Thyroid gland (tissue), 4 donors: ENCODE results near the gene TRAP1. TPM values are rescaled to one million over a fixed set of nuclear protein-coding genes. Genes with fewer than 3 reads are reported as not detected.

Experiments used
- DNase-seq, 2 donors: peaks; one replicate each; pipeline ENCODE4 v3.0.0-alpha.2; 2019
- H3K27ac ChIP-seq, 3 donors: fragments of 200-600 bp; sonication (generic); 1 replicate in 2 of 3; 2 replicates in 1 of 3; pipeline ENCODE4 v1.5.1; 2016 to 2019; ENCODE audit warnings: mild to moderate bottlenecking in 1 of 3, moderate library complexity in 1 of 3
- H3K27me3 ChIP-seq: fragments of 200-600 bp; sonication (generic); one replicate; pipeline ENCODE4 v1.5.1; 2019
- H3K36me3 ChIP-seq, 2 donors: fragments of 200-600 bp; sonication (generic); one replicate each; pipeline ENCODE4 v1.5.1; 2016 to 2019
- H3K4me1 ChIP-seq, 2 donors: fragments of 200-600 bp; sonication (generic); one replicate each; pipeline ENCODE4 v1.5.1; 2017 to 2019
- H3K4me3 ChIP-seq, 3 donors: fragments of 200-600 bp; sonication (generic); replicated peaks in 1 of 3; 1 replicate in 2 of 3; 2 replicates in 1 of 3; pipeline ENCODE4 v1.5.1; 2016; ENCODE audit warnings: mild to moderate bottlenecking in 1 of 3
- H3K9me3 ChIP-seq: fragments of 200-600 bp; sonication (generic); one replicate; pipeline ENCODE4 v1.5.1; 2017
- CTCF ChIP-seq, 6 experiments: fragments of 200-600 bp in 3 of 6; fragments of 450-650 bp in 3 of 6; sonication (generic) in 3 of 6; IDR thresholded peaks; one replicate each; pipeline ENCODE4 v1.5.1; 2016 to 2019; ENCODE audit warnings: antibody characterized with exemption in 6 of 6, mild to moderate bottlenecking in 2 of 6, inconsistent platforms in 1 of 6, moderate library complexity in 1 of 6
- POLR2A ChIP-seq, 2 donors: fragments of 450-650 bp; IDR thresholded peaks; one replicate each; pipeline ENCODE4 v1.6.1; 2017; ENCODE audit warnings: antibody characterized with exemption in 2 of 2, mild to moderate bottlenecking in 2 of 2, moderate library complexity in 1 of 2
- WGBS, 2 donors: methylation state at CpG; one replicate each; pipeline ENCODE4 v1.1.5; 2017; 5-methylcytosine and 5-hydroxymethylcytosine counted together
- intact Hi-C: fragments of 100-400 bp; cut with DNase I; formaldehyde crosslinking; loops from one replicate; pipeline ENCODE4 v1.15.1; 2023
- total RNA-seq, 4 donors: library from RNA; depleted of rRNA; stranded (reverse); fragments of >200 nt; gene quantifications; one replicate each; pipeline ENCODE4 v1.2.3, GENCODE V29; 2016

TRAP1 gene
- total RNA-seq, 4 donors from 2014 or later: 37.3 to 58.3 (median 53.9) TPM

- intact Hi-C loops: no loop called here
- Histone ChIP-seq H3K27ac (no peak overlapping the region), H3K9me3 (no peaks in the 10 kb centered on the region), H3K4me3 (no peak overlapping the region), H3K4me1 (no peaks in the 10 kb centered on the region), H3K36me3 (peaks cover 80 to 93% of the 10 kb centered on the region in 2 donors), H3K27me3 (no peaks in the 10 kb centered on the region)
- TF ChIP-seq POLR2A (IDR thresholded peaks at IDR 0.05) (no peak), CTCF (IDR thresholded peaks at IDR 0.05) (no peak)
- 96 to 97% methylated on average over 8 of the region's 8 CpGs for WGBS, 2 donors
- DNase-seq: no peak
Observed at GRCh38 chr16:3738541-3738940, 21.2 kb upstream of the TRAP1 start.

- peaks cover 76 to 93% of the 10 kb centered on the region in 2 donors for H3K36me3 ChIP-seq
- WGBS, 2 donors: 92 to 97% methylated on average over 5 of the region's 5 CpGs
- no peaks in the 10 kb centered on the region for H3K4me1 ChIP-seq
Observed at GRCh38 chr16:3738128-3738527, 20.8 kb upstream of the TRAP1 start.

GRCh38 chr16:3737181-3737580 lies 19.9 kb upstream of the TRAP1 start:
- no peak for DNase-seq
- no peaks in the 10 kb centered on the region for H3K4me1 ChIP-seq
- intact Hi-C loops: no loop called here
- no peaks in the 10 kb centered on the region for H3K27me3 ChIP-seq
- peaks cover 74 to 85% of the 10 kb centered on the region in 2 donors for H3K36me3 ChIP-seq
- TF ChIP-seq POLR2A (IDR thresholded peaks at IDR 0.05) (no peak), CTCF (IDR thresholded peaks at IDR 0.05) (no peak)
- 89 to 90% methylated on average over 8 of the region's 8 CpGs for whole genome bisulfite sequencing, 2 donors
- H3K4me3 ChIP-seq: no peak overlapping the region
- H3K27ac ChIP-seq: no peak overlapping the region
- no peaks in the 10 kb centered on the region for H3K9me3 ChIP-seq

More at GRCh38 chr16:3738128-3738527, 20.8 kb upstream of the TRAP1 start:
- Histone ChIP-seq H3K27ac (no peak overlapping the region), H3K9me3 (no peaks in the 10 kb centered on the region), H3K4me3 (no peak overlapping the region), H3K27me3 (no peaks in the 10 kb centered on the region)
- TF ChIP-seq POLR2A (IDR thresholded peaks at IDR 0.05): no peak
- TF ChIP-seq CTCF (IDR thresholded peaks at IDR 0.05): no peak
- DNase-seq: no peak
- intact Hi-C loops: no loop called here

GRCh38 chr16:3736116-3736515 lies 18.8 kb upstream of the TRAP1 start:
- Histone ChIP-seq H3K36me3 (peaks cover 82 to 86% of the 10 kb centered on the region in 2 donors), H3K9me3 (no peaks in the 10 kb centered on the region), H3K27ac (no peak overlapping the region), H3K4me3 (no peak overlapping the region), H3K27me3 (no peaks in the 10 kb centered on the region), H3K4me1 (no peaks in the 10 kb centered on the region)
- WGBS, 2 donors: 93 to 94% methylated on average over 5 to 6 of the region's 6 CpGs
- TF ChIP-seq CTCF (IDR thresholded peaks at IDR 0.05) (no peak), POLR2A (IDR thresholded peaks at IDR 0.05) (no peak)
- intact Hi-C loops: no loop called here
- DNase-seq: no peak

GRCh38 chr16:3735541-3735940 lies 18.2 kb upstream of the TRAP1 start:
- Histone ChIP-seq H3K27ac (no peak overlapping the region), H3K4me1 (no peaks in the 10 kb centered on the region), H3K4me3 (no peak overlapping the region), H3K9me3 (no peaks in the 10 kb centered on the region), H3K36me3 (peaks cover 83 to 87% of the 10 kb centered on the region in 2 donors), H3K27me3 (no peaks in the 10 kb centered on the region)
- TF ChIP-seq CTCF (IDR thresholded peaks at IDR 0.05): no peak
- no peak for TF ChIP-seq POLR2A (IDR thresholded peaks at IDR 0.05)
- 96 to 98% methylated on average over 13 of the region's 13 CpGs for WGBS, 2 donors
- DNase-seq: no peak
- intact Hi-C loops: no loop called here
